Loucy (cell line): ENCODE results near the gene PXN.
"Not testable (repeated sequence)": the region's sequence is repeated elsewhere in the genome, so short reads cannot be mapped to it uniquely, and the experiment has no call there.

ENCODE experiments used
- CTCF ChIP-seq: fragments of 200-600 bp; sonication (generic); conservative IDR thresholded peaks from 2 replicates; pipeline ENCODE4 v1.5.1; 2014; ENCODE audit warnings: mild to moderate bottlenecking, antibody characterized with exemption, low read length
- EZH2phosphoT487 ChIP-seq: fragments of 200-600 bp; IDR thresholded peaks from 2 replicates; pipeline ENCODE4 v1.6.1; 2018; ENCODE audit warnings: antibody characterized with exemption, mild to moderate bottlenecking, moderate library complexity, borderline replicate concordance

- not testable (repeated sequence) for TF ChIP-seq EZH2phosphoT487, CTCF
Observed at GRCh38 chr12:120213182-120213581, 52.3 kb downstream of the PXN start.
